SH-SY5Y (cell line): ENCODE measurements around the gene SLC24A3.

Source experiments
- GATA2 ChIP-seq: IDR thresholded peaks from 2 replicates; pipeline ENCODE4 v1.6.1; 2011; ENCODE audit warnings: mild to moderate bottlenecking, low read depth, low read length
- GATA3 ChIP-seq: IDR thresholded peaks from 2 replicates; pipeline ENCODE4 v1.6.1; 2011; ENCODE audit warnings: low read depth, mild to moderate bottlenecking, low read length, moderate library complexity

DNA sequence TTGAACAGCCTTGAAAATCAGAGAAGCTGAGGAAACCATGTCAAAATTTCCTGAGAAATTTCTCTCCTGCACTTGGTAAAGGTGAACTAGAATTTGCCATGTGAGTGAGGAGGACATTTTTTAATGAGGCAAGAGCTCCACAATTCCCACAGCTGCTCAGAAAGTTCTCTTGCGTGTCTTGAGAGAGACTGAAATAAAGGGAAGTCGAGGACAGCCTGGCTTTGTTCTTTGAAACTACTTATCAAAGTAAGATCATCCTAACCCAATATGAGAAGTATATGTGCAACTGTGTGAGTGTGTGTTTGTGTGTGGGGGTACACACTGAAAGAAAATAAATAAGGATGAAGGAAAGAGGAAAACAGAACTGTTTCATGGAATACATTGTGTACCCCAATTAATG, 163.4 kb downstream of the SLC24A3 start:
- TF ChIP-seq GATA2 (no peak), GATA3 (no peak)
